BLaER1 (cell line): Measurements from ENCODE around the gene ABHD17A.
"Not testable (repeated sequence)": the region's sequence is repeated elsewhere in the genome, so short reads cannot be mapped to it uniquely, and the experiment has no call there.

ENCODE experiments used
- H3K27ac ChIP-seq: shearing (Covaris generic); formaldehyde crosslinking; 2 replicates; pipeline ENCODE4 v1.8.1; 2022
- H3K27me3 ChIP-seq: shearing (Covaris generic); formaldehyde crosslinking; 2 replicates; pipeline ENCODE4 v1.8.1; 2022
- H3K36me3 ChIP-seq: shearing (Covaris generic); formaldehyde crosslinking; 2 replicates; pipeline ENCODE4 v1.8.1; 2022
- H3K4me1 ChIP-seq: shearing (Covaris generic); formaldehyde crosslinking; 2 replicates; pipeline ENCODE4 v1.8.1; 2022
- H3K4me2 ChIP-seq: shearing (Covaris generic); formaldehyde crosslinking; 2 replicates; pipeline ENCODE4 v1.8.1; 2022
- H3K4me3 ChIP-seq: shearing (Covaris generic); formaldehyde crosslinking; 2 replicates; pipeline ENCODE4 v1.8.1; 2022
- H3K9ac ChIP-seq: shearing (Covaris generic); formaldehyde crosslinking; 2 replicates; pipeline ENCODE4 v1.8.1; 2022
- H3K9me3 ChIP-seq: shearing (Covaris generic); formaldehyde crosslinking; 2 replicates; pipeline ENCODE4 v1.8.1; 2022
- H4K20me1 ChIP-seq: shearing (Covaris generic); formaldehyde crosslinking; 2 replicates; pipeline ENCODE4 v1.8.1; 2022
- Cebpa-rat ChIP-seq: shearing (Covaris generic); IDR thresholded peaks from 2 replicates; pipeline ENCODE4 v1.8.1; 2022

The ABHD17A gene

GRCh38 chr19:1884291-1884718, 991 bp downstream of the ABHD17A start:
- Histone ChIP-seq H4K20me1 (peaks cover 42% of the 10 kb centered on the region), H3K4me1 (peaks cover 69% of the 10 kb centered on the region), H3K4me2 (peak overlapping the region; percentile 99), H3K36me3 (peaks cover 12% of the 10 kb centered on the region), H3K27me3 (no peaks in the 10 kb centered on the region), H3K27ac (peak overlapping the region; percentile 92), H3K9me3 (no peaks in the 10 kb centered on the region), H3K4me3 (peak overlapping the region; percentile 99), H3K9ac (peak overlapping the region; percentile 96)
- TF ChIP-seq Cebpa-rat = no peak

GRCh38 chr19:1883784-1884183, 1.5 kb downstream of the ABHD17A start:
- no peak for TF ChIP-seq Cebpa-rat
- Histone ChIP-seq H3K27ac (peak overlapping the region; percentile 92), H3K4me1 (peaks cover 69% of the 10 kb centered on the region), H3K9ac (peak overlapping the region; percentile 96), H3K4me2 (peak overlapping the region; percentile 99), H3K27me3 (no peaks in the 10 kb centered on the region), H3K36me3 (peaks cover 12% of the 10 kb centered on the region), H3K9me3 (no peaks in the 10 kb centered on the region), H4K20me1 (peaks cover 42% of the 10 kb centered on the region), H3K4me3 (peak overlapping the region; percentile 99)

- H3K27me3 ChIP-seq = no peaks in the 10 kb centered on the region
- H4K20me1 ChIP-seq = peaks cover 42% of the 10 kb centered on the region
- no peaks in the 10 kb centered on the region for H3K9me3 ChIP-seq
- peak overlapping the region; percentile 99 for H3K4me3 ChIP-seq
- peak overlapping the region; percentile 92 for H3K27ac ChIP-seq
- TF ChIP-seq Cebpa-rat = no peak
- H3K4me2 ChIP-seq = peak overlapping the region; percentile 99
- peaks cover 69% of the 10 kb centered on the region for H3K4me1 ChIP-seq
- peak overlapping the region; percentile 96 for H3K9ac ChIP-seq
- H3K36me3 ChIP-seq = peaks cover 12% of the 10 kb centered on the region
Observed at GRCh38 chr19:1882786-1883692, 2.3 kb downstream of the ABHD17A start.

GRCh38 chr19:1882089-1882785, 3.1 kb downstream of the ABHD17A start:
- peaks cover 64% of the 10 kb centered on the region for H3K4me1 ChIP-seq
- peaks cover 42% of the 10 kb centered on the region for H4K20me1 ChIP-seq
- peak overlapping the region; percentile 99 for H3K4me3 ChIP-seq
- peaks cover 12% of the 10 kb centered on the region for H3K36me3 ChIP-seq
- TF ChIP-seq Cebpa-rat = no peak
- no peaks in the 10 kb centered on the region for H3K9me3 ChIP-seq
- H3K27ac ChIP-seq = peak overlapping the region; percentile 92
- H3K27me3 ChIP-seq = no peaks in the 10 kb centered on the region
- H3K9ac ChIP-seq = peak overlapping the region; percentile 96
- H3K4me2 ChIP-seq = peak overlapping the region; percentile 99

GRCh38 chr19:1881393-1882088, 3.8 kb downstream of the ABHD17A start:
- H3K36me3 ChIP-seq = peaks cover 12% of the 10 kb centered on the region
- peak overlapping the region; percentile 99 for H3K4me2 ChIP-seq
- peaks cover 61% of the 10 kb centered on the region for H3K4me1 ChIP-seq
- not testable (repeated sequence) for H3K27me3 ChIP-seq, H3K9me3 ChIP-seq
- H3K27ac ChIP-seq = peak overlapping the region; percentile 92
- peaks cover 42% of the 10 kb centered on the region for H4K20me1 ChIP-seq
- H3K4me3 ChIP-seq = peak overlapping the region; percentile 99
- peak overlapping the region; percentile 96 for H3K9ac ChIP-seq

- H3K4me3 ChIP-seq = no peak overlapping the region
- H3K27ac ChIP-seq = peak overlapping the region; percentile 41
- H3K4me1 ChIP-seq = peaks cover 57% of the 10 kb centered on the region
- H4K20me1 ChIP-seq = peaks cover 43% of the 10 kb centered on the region
- H3K9me3 ChIP-seq = no peaks in the 10 kb centered on the region
- no peak for TF ChIP-seq Cebpa-rat
- peak overlapping the region; percentile 34 for H3K9ac ChIP-seq
- H3K4me2 ChIP-seq = peak overlapping the region; percentile 39
- H3K36me3 ChIP-seq = peaks cover 12% of the 10 kb centered on the region
- no peaks in the 10 kb centered on the region for H3K27me3 ChIP-seq
Observed at GRCh38 chr19:1880611-1881392, 4.5 kb downstream of the ABHD17A start.

- H3K4me3 ChIP-seq, H3K9me3 ChIP-seq, H3K27me3 ChIP-seq: not testable (repeated sequence)
- peaks cover 12% of the 10 kb centered on the region for H3K36me3 ChIP-seq
- H3K4me1 ChIP-seq = peaks cover 55% of the 10 kb centered on the region
- peak overlapping the region; percentile 41; the same call in 1 of the 2 replicates for H3K27ac ChIP-seq
- H3K9ac ChIP-seq = peak overlapping the region; percentile 34; the same call in 1 of the 2 replicates
- peak overlapping the region; percentile 39 for H3K4me2 ChIP-seq
- peaks cover 51% of the 10 kb centered on the region for H4K20me1 ChIP-seq
Observed at GRCh38 chr19:1879982-1880381, 5.3 kb downstream of the ABHD17A start.

GRCh38 chr19:1878583-1878982, 6.7 kb downstream of the ABHD17A start:
- H4K20me1 ChIP-seq = peaks cover 51% of the 10 kb centered on the region
- H3K9me3 ChIP-seq, H3K27me3 ChIP-seq, H3K27ac ChIP-seq, H3K4me2 ChIP-seq, H3K9ac ChIP-seq, H3K4me3 ChIP-seq: not testable (repeated sequence)
- peaks cover 55% of the 10 kb centered on the region for H3K4me1 ChIP-seq
- H3K36me3 ChIP-seq = peaks cover 16% of the 10 kb centered on the region

- Histone ChIP-seq H3K4me1 (peaks cover 55% of the 10 kb centered on the region), H3K36me3 (peaks cover 29% of the 10 kb centered on the region), H4K20me1 (peaks cover 51% of the 10 kb centered on the region)
- not testable (repeated sequence) for H3K4me3 ChIP-seq, H3K27me3 ChIP-seq, H3K9me3 ChIP-seq, H3K4me2 ChIP-seq, H3K27ac ChIP-seq, H3K9ac ChIP-seq
Observed at GRCh38 chr19:1877280-1877660, 8.0 kb downstream of the ABHD17A start.

- peak overlapping the region; percentile 98 for H3K27ac ChIP-seq
- peak overlapping the region; percentile 100 for H3K4me2 ChIP-seq
- peaks cover 55% of the 10 kb centered on the region for H4K20me1 ChIP-seq
- peak overlapping the region; percentile 98 for H3K9ac ChIP-seq
- H3K9me3 ChIP-seq, H3K27me3 ChIP-seq: not testable (repeated sequence)
- H3K4me3 ChIP-seq = peak overlapping the region; percentile 99
- H3K36me3 ChIP-seq = peaks cover 32% of the 10 kb centered on the region
- peaks cover 52% of the 10 kb centered on the region for H3K4me1 ChIP-seq
Observed at GRCh38 chr19:1876496-1877279, 8.6 kb downstream of the ABHD17A start.
